NCI-H1436 (cell line): ENCODE results near the gene CYB5R2.

Experiments
- DNase-seq: peaks from one replicate; lab custom pipeline; 2025; lab: John Stamatoyannopoulos, UW

Gene CYB5R2

DNA sequence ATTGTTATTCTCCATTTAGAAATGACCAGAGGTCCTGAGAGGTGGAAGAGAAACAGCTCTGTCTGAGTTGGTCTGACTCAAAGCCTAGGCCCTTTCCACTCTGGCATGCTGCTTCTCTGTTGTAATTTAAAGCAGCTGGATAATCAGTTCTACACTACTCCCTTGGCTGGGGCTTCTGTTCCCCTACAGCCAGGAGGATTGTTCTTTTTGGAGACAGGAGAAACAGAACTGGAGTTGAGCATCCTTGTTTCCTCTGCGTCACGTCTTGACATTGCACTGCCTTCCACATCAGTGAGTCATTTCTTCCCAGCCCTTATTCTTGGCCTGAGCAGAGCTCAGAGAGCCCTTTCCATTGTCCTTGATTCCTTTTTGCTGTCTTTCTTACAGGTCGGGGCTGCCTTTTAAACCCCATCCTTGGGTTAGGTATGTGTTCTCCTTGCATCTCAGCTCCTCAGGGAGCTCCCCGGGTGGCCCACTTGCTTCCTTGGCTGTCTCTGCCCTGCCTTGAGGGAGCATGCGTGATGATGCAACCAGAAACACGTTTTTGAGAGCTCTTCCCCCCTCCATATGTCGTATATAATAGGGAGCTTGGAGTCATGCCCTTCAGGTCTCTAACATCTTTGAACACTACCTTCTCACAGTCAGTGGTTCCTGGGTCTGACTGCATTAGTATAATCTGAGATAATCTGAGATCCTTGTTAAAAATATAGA, 35.7 kb downstream of the CYB5R2 start:
- no peak for DNase-seq

DNA sequence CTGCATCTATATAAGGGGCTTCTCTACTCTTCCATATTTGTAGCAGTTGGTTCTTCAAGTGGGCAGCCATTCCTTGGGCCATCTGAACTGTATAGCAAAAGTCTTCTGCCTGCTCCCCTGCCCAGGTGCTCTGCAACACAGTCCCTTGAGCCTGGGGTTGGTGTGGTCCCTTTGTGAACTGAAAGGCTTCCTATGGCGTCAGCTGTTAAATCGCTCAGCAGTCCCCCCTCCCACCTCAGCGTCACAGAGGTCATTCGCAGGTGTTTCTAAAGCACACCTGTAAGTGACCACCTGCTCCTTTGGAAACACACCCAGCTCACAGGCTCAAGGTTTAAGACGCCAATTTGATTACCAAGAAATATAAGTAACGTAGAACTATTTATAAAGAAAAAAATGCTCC, 37.0 kb downstream of the CYB5R2 start:
- DNase-seq, result no peak

DNA sequence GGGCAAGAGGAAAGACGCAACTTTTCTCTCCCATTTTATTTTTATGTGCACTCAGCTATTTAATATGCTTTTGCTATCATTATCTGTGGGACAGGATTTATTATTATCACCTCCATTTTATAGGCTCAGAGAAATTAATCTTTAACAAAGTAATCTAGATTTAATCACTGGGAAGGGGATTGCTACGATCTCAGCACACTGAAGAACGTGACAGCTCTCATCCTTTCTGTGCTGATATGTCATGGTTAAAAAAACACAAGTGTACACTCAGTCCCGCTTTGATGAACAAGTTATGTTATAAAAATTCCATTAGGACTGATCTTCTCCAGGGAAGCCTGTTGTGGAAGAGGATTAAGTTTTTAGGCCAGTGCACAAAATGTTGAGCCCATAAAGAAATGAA, 37.6 kb downstream of the CYB5R2 start:
- DNase-seq, result no peak

DNA sequence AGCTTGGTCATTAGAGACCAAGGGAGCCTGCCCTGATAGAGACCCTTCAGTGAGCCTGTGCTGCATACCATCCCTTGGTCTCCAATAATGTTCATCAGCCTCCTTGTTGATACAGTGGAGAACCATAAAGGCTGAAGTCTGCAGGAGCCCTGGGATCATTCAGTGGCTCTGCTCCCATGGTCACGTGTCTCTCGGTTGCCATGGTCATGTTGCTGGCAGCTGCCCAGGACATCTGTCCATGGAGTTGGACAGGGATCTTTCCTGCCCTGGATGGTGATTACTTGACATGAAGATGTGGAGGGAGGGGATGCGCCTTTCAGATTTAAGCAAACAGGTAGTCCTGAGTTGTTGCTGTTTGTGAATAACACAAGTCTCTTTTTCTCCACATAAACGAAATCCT, 38.2 kb downstream of the CYB5R2 start:
- no peak for DNase-seq

DNA sequence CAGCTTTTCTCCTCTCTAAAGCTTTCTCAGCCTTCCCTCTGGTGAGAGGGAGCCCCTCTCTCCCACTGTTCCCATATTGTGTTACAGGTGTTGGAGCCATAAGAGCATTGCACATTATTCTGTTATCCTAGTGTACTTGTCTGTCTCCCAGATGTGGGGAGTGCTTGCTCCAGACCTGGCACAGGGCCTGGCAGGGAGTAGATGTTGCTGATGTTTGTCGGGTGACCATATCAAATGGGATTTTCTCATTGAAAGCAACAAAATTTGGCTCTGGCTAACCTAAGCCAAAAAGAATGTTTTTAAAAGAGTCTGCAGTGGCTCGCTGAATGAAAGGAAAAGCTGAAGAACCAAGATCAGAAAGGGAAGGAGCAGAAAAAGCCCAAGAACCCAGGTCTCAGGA, 41.1 kb downstream of the CYB5R2 start:
- DNase-seq, result no peak

GRCh38 chr11:7630002-7630401, 43.3 kb downstream of the CYB5R2 start:
- DNase-seq, result no peak

- DNase-seq, result no peak
Measured at GRCh38 chr11:7628660-7629059, 44.6 kb downstream of the CYB5R2 start.

DNA sequence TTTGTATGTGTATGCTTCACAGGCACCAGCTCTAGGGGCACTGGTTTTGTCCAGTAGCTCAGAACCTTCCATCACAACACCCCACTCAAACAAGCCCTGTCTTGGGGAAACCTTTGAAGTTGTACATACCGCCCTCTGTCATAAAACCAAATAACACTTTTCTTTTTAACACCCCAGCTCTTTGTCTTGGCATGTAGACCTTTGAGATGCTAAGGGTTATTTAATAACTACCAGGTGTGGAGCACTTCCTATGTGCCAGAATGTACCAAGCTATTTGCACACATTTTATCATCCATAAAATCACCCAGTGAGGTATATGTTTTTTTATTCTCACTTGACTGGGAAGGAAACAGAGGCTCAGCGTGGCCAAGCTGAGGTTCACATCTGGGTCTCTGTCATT, 50.6 kb downstream of the CYB5R2 start:
- DNase-seq, result no peak

- no peak for DNase-seq
Measured at GRCh38 chr11:7621554-7621953, 51.7 kb downstream of the CYB5R2 start.

DNA sequence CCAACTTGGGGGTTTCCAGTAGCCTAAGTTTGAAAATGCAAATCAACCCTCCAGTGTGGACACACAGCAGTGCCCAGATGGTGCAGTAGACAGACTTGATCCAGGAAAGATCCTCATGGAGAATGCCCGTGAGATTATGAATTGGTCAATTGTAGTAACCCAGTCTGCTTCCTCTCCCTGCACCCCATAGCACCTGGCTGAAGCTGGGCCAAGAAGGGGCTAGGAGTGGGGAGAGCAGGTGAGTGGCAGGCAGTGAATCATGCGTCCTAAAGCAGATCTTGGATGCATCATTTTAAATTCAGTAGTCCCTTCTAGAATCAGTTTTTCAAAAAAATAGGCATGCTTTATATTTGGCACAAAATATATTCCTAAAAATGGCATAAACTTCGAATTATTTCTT, 52.2 kb downstream of the CYB5R2 start:
- DNase-seq, result no peak

GRCh38 chr11:7619322-7619721, 54.0 kb downstream of the CYB5R2 start:
- DNase-seq, result no peak

GRCh38 chr11:7617032-7617431, 56.3 kb downstream of the CYB5R2 start:
- DNase-seq, result no peak
